HUES6 (cell line): ENCODE data around the gene FSD1L.
"Not testable (repeated sequence)": the region's sequence is repeated elsewhere in the genome, so short reads cannot be mapped to it uniquely, and the experiment has no call there.

ENCODE experiments used
- H3K27ac ChIP-seq: 2 replicates; pipeline ENCODE4 v1.7.0; 2013; ENCODE audit warnings: low read depth, mild to moderate bottlenecking, low read length, inconsistent platforms
- H3K27me3 ChIP-seq: 2 replicates; pipeline ENCODE4 v1.6.1; 2013; ENCODE audit warnings: low read length; ENCODE audit not compliant: control insufficient read depth, insufficient read depth
- H3K36me3 ChIP-seq: 2 replicates; pipeline ENCODE4 v1.6.1; 2013; ENCODE audit warnings: low read length; ENCODE audit not compliant: control insufficient read depth, insufficient read depth
- H3K4me1 ChIP-seq: 2 replicates; pipeline ENCODE4 v1.6.1; 2013; ENCODE audit warnings: low read length; ENCODE audit not compliant: control insufficient read depth, insufficient read depth
- H3K4me3 ChIP-seq: 2 replicates; pipeline ENCODE4 v1.5.1; 2013; ENCODE audit warnings: low read depth, low read length
- H3K9ac ChIP-seq: one replicate; pipeline ENCODE4 v1.6.1; 2013; ENCODE audit warnings: mild to moderate bottlenecking, low read length
- H3K9me3 ChIP-seq: 2 replicates; pipeline ENCODE4 v1.6.1; 2013; ENCODE audit warnings: low read depth, low read length; ENCODE audit not compliant: control insufficient read depth, insufficient read depth

FSD1L gene

DNA sequence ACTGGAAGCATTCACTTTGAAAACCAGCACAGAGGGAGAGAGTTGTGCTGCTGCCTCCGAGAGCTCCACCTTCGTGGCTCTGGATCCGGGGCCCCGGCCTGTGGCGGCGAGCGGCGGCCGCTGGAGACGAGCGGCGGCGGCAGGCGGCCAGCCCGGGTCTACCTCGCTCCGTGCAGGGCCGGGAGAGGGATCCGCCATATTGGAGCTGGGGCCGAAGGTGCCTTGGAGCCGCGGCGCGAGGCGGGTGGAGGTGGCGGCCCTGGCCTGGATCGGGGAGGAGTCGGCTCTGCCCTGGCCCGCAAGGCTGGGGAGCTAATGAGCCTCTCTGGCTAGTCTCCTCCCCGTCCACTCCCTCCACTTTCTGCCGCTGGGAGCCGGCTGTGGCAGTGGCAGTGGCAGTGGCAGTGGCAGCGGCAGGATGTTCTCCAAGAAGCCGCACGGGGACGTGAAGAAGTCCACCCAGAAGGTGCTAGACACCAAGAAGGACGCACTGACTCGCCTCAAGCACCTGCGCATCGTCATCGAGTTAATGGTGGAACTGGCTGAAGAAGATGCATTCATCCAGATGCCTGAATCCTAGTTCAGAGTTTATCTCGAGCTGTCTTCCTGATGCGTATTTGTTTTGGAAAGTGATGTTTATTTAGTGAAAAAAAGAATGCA lies 72.0 kb downstream of the FSD1L start:
- not testable (repeated sequence) for H3K9ac ChIP-seq, H3K9me3 ChIP-seq, H3K36me3 ChIP-seq, H3K27ac ChIP-seq, H3K27me3 ChIP-seq
- H3K4me1 ChIP-seq: peaks cover 12% of the 10 kb centered on the region
- peak overlapping the region; percentile 47 for H3K4me3 ChIP-seq

- not testable (repeated sequence) for H3K27me3 ChIP-seq, H3K9ac ChIP-seq, H3K36me3 ChIP-seq, H3K27ac ChIP-seq, H3K9me3 ChIP-seq, H3K4me1 ChIP-seq, H3K4me3 ChIP-seq
Measured at GRCh38 chr9:105520992-105521391, 73.2 kb downstream of the FSD1L start.

DNA sequence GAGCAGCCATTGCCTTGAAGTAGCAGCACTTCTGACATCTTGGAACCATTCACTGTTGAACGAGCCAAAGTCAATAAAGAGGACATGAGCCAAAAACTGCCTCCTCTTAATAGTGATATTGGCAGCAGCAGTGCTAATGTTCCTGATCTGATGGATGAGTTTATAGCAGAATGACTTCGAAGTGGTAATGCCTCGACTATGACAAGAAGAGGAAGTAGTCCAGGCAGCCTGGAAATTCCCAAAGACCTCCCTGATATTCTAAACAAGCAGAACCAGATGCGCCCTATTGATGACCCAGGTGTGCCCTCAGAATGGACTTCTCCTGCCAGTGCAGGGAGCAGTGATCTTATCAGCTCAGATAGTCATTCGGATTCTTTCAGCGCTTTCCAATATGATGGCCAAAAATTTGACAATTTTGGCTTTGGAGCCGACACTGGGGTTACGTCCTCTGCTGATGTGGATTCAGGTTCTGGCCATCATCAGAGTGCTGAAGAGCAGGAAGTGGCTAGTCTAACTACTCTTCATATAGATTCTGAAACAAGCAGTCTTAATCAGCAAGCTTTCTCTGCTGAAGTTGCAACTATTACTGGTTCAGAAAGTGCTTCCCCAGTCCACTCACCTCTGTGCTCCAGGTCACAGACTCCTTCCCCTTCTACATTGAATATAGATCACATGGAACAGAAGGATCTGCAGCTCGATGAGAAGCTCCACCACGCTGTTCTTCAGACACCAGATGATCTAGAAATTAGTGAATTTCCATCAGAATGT lies 75.0 kb downstream of the FSD1L start:
- H3K9me3 ChIP-seq, H3K27ac ChIP-seq, H3K36me3 ChIP-seq, H3K4me3 ChIP-seq, H3K27me3 ChIP-seq, H3K4me1 ChIP-seq, H3K9ac ChIP-seq: not testable (repeated sequence)

GRCh38 chr9:105531530-105531929 lies 83.7 kb downstream of the FSD1L start:
- H3K9ac ChIP-seq: no peak overlapping the region
- no peaks in the 10 kb centered on the region for H3K9me3 ChIP-seq
- no peak overlapping the region for H3K27ac ChIP-seq
- no peaks in the 10 kb centered on the region for H3K27me3 ChIP-seq
- H3K4me1 ChIP-seq: no peaks in the 10 kb centered on the region
- H3K4me3 ChIP-seq: no peak overlapping the region
- peaks cover 13% of the 10 kb centered on the region for H3K36me3 ChIP-seq

GRCh38 chr9:105535920-105536668 lies 88.3 kb downstream of the FSD1L start:
- Histone ChIP-seq H3K9ac (no peak overlapping the region), H3K27ac (no peak overlapping the region), H3K9me3 (no peaks in the 10 kb centered on the region), H3K4me1 (no peaks in the 10 kb centered on the region), H3K36me3 (peaks cover 13% of the 10 kb centered on the region), H3K4me3 (no peak overlapping the region), H3K27me3 (no peaks in the 10 kb centered on the region)

- H3K4me1 ChIP-seq: no peaks in the 10 kb centered on the region
- peaks cover 12% of the 10 kb centered on the region for H3K36me3 ChIP-seq
- H3K9ac ChIP-seq: no peak overlapping the region
- H3K27me3 ChIP-seq: no peaks in the 10 kb centered on the region
- H3K4me3 ChIP-seq: no peak overlapping the region
- no peaks in the 10 kb centered on the region for H3K9me3 ChIP-seq
- H3K27ac ChIP-seq: no peak overlapping the region
Measured at GRCh38 chr9:105539452-105539851, 91.6 kb downstream of the FSD1L start.

DNA sequence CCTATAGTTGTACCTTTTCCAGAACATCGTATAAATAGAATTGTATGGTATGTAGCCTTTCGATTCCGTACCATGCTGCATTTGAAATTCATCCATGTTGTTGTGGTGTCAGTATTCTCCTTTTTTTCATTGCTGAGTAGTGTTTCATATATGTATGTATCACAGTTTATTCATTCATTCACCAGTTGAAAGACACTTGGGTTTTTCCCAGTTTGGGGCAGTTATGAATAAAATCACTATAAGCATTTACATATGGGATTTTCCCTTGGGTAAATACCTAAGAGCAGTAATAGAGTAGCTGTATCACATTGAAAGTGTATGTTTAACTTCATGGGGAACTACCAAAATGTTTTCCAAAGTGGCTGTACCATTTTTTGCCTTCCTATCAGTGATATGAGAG lies 94.0 kb downstream of the FSD1L start:
- H3K27ac ChIP-seq: no peak overlapping the region
- H3K36me3 ChIP-seq: no peaks in the 10 kb centered on the region
- H3K27me3 ChIP-seq: no peaks in the 10 kb centered on the region
- H3K4me1 ChIP-seq: no peaks in the 10 kb centered on the region
- H3K4me3 ChIP-seq: no peak overlapping the region
- H3K9me3 ChIP-seq: no peaks in the 10 kb centered on the region
- no peak overlapping the region for H3K9ac ChIP-seq

DNA sequence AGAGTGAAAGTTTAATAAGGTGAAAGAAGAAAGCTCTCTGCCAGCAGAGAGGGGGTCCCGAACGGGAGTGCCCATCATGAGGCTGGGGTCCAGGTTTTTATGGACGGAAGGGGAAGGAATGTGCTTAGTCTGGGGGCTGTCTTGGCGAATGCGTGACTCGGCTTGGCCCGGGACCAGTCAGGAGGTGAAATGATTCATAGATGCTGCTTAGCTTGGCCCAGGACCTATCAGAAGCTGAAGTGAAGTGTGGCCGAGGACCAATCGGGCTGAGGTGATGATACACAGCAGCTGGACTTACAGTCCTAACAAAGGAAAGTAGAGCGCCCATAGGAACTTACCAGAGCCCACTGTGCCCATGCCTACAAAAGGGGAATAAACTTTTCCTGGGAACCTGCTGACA lies 106.2 kb downstream of the FSD1L start:
- Histone ChIP-seq H3K9me3 (no peaks in the 10 kb centered on the region), H3K27ac (no peak overlapping the region), H3K36me3 (no peaks in the 10 kb centered on the region), H3K4me1 (0 out of 2 replicates have a peak, but pooled peaks cover 3% of the 10 kb centered on the region), H3K9ac (no peak overlapping the region), H3K27me3 (peaks cover 4% of the 10 kb centered on the region; the same call in 1 of the 2 replicates), H3K4me3 (no peak overlapping the region)

- no peak within 1 kb of the TSS for H3K27ac ChIP-seq
- H3K27me3 ChIP-seq: peaks cover 4% of the 10 kb centered on the region; the same call in 1 of the 2 replicates
- H3K9me3 ChIP-seq: peaks cover 20% of the 10 kb centered on the region
- H3K4me3 ChIP-seq: peak within 1 kb of the TSS; percentile 87
- peaks cover 12% of the 10 kb centered on the region for H3K36me3 ChIP-seq
- peak within 1 kb of the TSS; percentile 55 for H3K9ac ChIP-seq
- H3K4me1 ChIP-seq: 0 out of 2 replicates have a peak, but pooled peaks cover 3% of the 10 kb centered on the region
Measured at GRCh38 chr9:105557804-105558610, 110.2 kb downstream of the FSD1L start, which contains the start of gene FKTN. Gene FKTN, plus strand, starts transcription at chr9:105558131. Its CDS starts 16,902 bp downstream, at chr9:105575033.

DNA sequence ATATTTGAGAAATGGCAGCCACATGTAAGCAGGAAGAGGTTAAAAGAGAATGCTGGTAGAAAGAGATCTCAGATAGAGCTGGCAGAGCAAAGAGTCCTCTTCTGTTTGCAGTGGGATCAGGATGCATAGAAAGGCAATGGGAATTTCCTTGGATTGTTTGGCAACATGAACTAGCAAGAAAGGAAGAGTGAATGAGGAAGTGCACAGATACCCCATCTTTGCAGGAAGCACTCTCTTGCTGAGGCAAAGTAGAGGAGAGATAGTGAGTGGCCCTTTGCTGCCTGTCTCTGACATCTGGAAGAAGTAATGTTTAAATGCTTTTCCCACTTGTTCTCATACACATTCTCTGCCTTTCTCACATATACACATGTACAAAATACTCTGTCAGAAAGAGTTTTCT lies 124.6 kb downstream of the FSD1L start:
- H3K36me3 ChIP-seq: peaks cover 7% of the 10 kb centered on the region
- no peak overlapping the region for H3K9ac ChIP-seq
- H3K9me3 ChIP-seq: peaks cover 2% of the 10 kb centered on the region; the same call in 1 of the 2 replicates
- H3K4me3 ChIP-seq: no peak overlapping the region
- no peaks in the 10 kb centered on the region for H3K4me1 ChIP-seq
- no peak overlapping the region for H3K27ac ChIP-seq
- H3K27me3 ChIP-seq: no peaks in the 10 kb centered on the region
